Adrenal gland (tissue), 5 donors: ENCODE data around the gene MTHFD1L.

Experiments used
- CTCF ChIP-seq, 6 experiments: fragments of 450-650 bp in 4 of 6; fragments of 200-600 bp in 2 of 6; sonication (generic) in 1 of 6; IDR thresholded peaks; 1 replicate in 5 of 6; 2 replicates in 1 of 6; pipeline versions ENCODE4 v1.5.1 to v1.8.0; 2016 to 2021; ENCODE audit warnings: antibody characterized with exemption in 6 of 6, mild to moderate bottlenecking in 2 of 6, moderate library complexity in 1 of 6
- POLR2A ChIP-seq, 2 donors: fragments of 450-650 bp; IDR thresholded peaks; one replicate each; pipeline ENCODE4 v1.6.1; 2017; ENCODE audit warnings: antibody characterized with exemption in 2 of 2, mild to moderate bottlenecking in 2 of 2, moderate library complexity in 1 of 2
- donor health status: DM: no; HTN: no; CAD: no.

DNA sequence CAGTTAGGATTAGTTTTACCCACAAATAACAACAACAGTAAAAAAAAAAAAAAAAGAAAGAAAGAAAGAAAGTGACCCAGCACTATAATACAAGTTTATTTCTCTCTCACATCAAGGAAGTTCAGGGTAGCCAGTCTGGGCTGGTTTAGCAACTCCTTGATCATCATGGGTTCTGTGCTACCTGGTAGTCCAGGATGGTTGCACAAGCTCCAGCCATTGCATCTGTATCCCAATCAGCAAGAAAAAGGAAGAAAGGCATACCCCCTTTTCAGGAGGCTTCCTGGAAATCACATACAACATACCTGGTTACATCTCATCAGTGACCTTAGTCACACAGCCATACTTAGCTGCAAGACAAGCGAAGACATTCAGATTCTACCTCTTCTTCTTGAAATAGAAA, 128.5 kb downstream of the MTHFD1L start:
- TF ChIP-seq CTCF (IDR thresholded peaks at IDR 0.05) = no peak
- no peak for TF ChIP-seq POLR2A (IDR thresholded peaks at IDR 0.05)
